Islet of Langerhans (tissue), 1 donor: Measurements from ENCODE around the gene TEX13B.
"Not testable (repeated sequence)": the region's sequence is repeated elsewhere in the genome, so short reads cannot be mapped to it uniquely, and the experiment has no call there.

ENCODE experiments used
- FAIRE-seq: peaks from one replicate; lab custom pipeline; 2011; peaks lifted over from hg19 to GRCh38; lab: Jason Lieb, UNC

Gene TEX13B, protein sequence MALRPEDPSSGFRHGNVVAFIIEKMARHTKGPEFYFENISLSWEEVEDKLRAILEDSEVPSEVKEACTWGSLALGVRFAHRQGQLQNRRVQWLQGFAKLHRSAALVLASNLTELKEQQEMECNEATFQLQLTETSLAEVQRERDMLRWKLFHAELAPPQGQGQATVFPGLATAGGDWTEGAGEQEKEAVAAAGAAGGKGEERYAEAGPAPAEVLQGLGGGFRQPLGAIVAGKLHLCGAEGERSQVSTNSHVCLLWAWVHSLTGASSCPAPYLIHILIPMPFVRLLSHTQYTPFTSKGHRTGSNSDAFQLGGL

DNA sequence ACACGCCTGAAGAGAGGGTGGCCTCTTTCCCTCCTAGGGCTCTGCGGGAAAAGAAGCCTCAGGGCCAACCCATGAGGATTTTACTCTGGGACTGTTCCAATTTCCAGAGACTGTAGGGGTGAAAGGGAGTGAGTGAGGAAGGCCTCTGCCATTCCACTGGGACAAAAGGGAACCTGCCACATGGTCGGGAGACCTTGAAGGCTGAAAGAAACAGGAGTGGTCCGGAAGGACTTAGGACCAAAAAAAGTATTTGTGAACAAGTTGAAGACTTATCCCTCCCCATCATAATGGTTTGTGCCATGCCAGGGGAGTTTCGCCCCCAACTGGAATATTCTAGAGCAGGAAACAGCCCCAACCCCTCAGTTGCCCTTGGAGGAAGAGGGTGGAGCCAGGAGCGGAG lies at the start of gene TEX13B:
TSS of gene TEX13B (minus strand) at position 15 of the 400 bp plus-strand sequence. CDS start 243 bp downstream, outside the sequence.
- no peak for FAIRE-seq

- FAIRE-seq, result no peak
These were observed 48.0 kb upstream of the TEX13B start for GRCh38 chrX:108029928-108030711.

- no peak for FAIRE-seq
These were observed 46.7 kb upstream of the TEX13B start for GRCh38 chrX:108028854-108029253.

DNA sequence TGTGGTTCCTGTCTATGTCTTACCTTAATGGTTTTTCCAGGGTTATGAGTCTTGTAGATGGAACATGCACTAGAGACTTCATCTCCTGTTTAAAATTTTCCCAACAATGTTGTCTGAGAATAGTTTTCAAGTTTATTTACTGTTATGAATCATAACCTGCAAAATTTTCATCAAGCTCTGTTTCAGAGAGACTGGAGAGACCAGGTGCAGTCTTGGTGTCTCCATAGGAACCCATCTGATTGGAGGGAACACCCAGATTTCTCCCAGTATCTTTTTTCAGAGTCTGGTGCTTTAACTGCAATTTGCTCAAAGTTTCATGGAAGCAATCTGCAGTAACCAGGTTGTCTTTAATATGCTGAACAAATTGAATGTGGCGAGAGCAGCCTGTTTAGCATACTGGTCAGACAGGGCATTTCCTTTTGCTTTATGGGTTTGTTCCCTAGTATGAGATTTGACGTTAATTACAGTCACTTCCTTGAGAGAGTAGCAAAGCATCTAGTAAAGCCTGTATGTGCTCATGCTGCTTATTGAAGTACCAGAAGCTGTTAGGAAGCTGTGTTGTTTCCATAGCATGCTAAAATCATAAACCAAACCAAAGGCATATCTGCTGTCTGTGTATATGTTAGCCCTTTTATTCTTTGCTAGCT lies 43.9 kb upstream of the TEX13B start:
- FAIRE-seq, result no peak

GRCh38 chrX:108025376-108025775 lies 43.2 kb upstream of the TEX13B start:
- FAIRE-seq, result no peak

GRCh38 chrX:108022491-108023089 lies 40.4 kb upstream of the TEX13B start:
- FAIRE-seq, result no peak

- FAIRE-seq, result peak; percentile 55
These were observed 38.5 kb upstream of the TEX13B start for GRCh38 chrX:108020631-108021030.

GRCh38 chrX:108019382-108019875 lies 37.3 kb upstream of the TEX13B start:
- no peak for FAIRE-seq

DNA sequence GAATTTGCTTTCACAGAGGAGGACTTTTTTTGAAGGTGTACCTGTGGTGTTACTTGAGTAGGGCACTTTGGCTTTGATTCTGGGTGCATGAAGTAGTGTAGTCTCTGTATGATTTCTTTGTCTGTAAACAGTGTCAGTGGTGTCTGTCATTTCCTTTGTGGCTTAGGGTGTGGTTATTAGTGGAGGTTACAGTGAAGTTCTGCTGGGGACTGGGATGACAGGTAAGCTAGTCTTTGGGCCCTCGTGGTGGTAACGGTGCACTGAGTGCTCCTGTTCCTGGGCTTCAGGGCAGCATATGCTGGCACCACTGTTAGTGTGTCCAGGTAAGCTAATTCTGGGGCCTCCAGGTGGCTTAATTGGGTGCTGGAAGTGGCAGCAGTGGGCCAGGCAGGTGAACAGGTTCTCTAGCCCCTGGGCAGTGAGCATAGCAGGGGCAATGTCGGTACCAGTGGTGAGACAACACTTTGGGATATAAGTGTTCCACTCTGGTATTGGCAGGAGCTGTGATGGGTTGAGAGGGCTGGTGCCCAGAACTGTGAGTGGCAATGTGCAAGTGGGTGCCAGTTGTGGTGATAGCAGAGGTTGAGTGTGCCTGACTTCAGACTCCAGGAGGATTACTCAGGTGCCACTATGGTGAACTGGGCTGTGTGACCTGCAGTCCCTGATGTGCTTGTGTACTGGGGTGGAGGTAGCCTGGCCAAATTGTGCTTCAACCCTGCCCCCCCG lies 36.6 kb upstream of the TEX13B start:
- FAIRE-seq, result no peak

DNA sequence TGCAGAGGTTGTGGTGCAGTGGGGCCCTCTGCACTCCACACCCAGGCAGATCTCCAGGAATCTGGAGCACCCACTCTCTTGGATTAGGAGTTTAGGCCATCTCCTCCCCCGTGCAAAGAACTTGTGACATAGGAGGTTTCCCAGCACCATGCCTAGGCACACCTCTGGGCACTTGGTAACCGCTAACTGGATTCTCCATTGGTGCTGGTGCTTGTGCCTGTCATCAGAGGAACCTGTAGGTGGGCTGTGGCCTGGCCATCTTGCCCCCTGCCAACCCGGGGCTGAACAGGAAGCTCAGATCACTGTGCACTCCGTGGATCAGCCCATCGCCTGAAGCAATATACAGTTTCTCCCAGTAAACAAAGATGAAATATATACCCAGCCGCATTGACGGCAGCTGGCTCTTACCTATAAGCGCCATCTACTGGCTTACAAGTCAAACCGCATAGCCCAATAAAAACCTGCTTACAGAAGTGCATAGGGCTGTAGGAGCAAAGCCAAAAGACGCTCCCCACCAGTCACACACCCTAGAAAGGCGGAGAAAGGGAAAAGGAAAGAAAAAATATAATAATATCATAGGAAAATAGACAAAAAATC lies 19.1 kb upstream of the TEX13B start:
- no peak for FAIRE-seq

- no peak for FAIRE-seq
These were observed 18.6 kb upstream of the TEX13B start for GRCh38 chrX:108000751-108001150.

DNA sequence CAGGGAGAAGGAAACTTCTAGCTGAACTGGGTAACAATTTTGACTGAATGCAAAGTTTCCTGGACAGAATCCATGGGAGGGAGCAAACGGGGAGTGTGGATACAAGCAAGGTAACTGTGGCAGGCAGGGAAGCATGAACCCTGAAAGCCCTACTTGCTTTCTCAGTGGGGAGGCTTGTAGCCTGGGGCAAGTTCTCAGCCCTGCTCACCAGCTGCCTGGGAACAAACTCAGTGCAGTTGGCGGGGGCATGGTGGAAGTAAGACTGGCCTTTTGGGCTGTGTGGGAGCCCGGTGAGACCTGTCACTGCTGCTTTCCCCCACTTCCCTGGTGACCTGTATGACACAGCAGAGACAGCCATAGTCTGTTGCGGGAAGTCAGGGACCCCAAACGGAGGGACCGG lies 14.0 kb upstream of the TEX13B start:
- FAIRE-seq, result no peak

- no peak for FAIRE-seq
These were observed 2.9 kb upstream of the TEX13B start for GRCh38 chrX:107985033-107985432.

GRCh38 chrX:107979534-107979933 lies 2.6 kb downstream of the TEX13B start:
- FAIRE-seq, result no peak

DNA sequence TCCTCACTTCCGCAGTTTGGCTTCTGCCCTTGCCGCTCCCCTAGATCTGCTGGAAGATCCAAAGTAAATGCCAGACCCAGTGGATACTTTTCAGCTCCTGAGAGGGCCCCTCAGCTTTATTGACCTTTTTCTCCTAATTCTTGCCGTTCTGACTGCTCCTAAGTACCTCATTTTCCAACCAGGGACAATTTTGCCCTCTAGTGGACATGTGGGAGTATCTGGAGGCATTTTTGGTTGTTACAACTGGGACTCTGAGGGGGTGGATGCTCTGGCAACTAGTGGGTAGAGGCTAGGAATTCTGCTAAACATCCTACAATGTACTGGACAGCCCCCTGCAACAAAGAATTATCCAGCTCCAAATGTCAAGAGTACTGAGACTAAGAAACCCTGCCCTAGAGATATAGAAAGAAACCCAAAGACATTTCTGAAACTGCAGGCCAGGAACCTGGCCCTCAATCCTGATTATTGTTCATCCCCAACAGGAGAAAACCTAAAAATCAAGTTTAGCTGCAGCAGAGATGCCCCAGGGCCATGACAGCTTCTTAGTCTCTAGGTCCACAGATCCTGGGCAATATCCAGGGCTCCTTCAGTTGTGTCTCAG lies 3.4 kb downstream of the TEX13B start:
- peak; percentile 27 for FAIRE-seq

- FAIRE-seq, result no peak
These were observed 4.1 kb downstream of the TEX13B start for GRCh38 chrX:107978071-107978470.

DNA sequence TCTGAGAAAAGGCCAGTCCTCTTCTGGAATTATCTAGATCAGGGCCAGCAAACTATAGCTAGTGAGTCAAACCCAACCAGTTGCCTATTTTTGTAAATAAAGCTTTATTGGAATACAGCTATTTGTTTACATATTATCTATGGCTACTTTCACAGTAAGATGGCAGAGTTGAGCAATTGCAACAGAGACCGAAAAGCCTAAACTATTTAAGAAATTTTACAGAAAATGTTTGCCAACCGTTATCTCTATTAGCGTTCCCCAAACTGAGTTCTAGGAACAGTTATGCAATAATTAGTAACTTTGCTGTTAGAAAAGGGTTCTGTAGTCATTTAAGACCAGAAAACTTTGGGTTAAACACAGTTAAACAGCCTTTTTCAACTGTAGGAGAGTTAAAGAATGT lies 10.5 kb downstream of the TEX13B start:
- FAIRE-seq, result no peak

- no peak for FAIRE-seq
These were observed 12.1 kb downstream of the TEX13B start for GRCh38 chrX:107970073-107970472.

- FAIRE-seq, result no peak
These were observed 13.5 kb downstream of the TEX13B start for GRCh38 chrX:107968623-107969022.

DNA sequence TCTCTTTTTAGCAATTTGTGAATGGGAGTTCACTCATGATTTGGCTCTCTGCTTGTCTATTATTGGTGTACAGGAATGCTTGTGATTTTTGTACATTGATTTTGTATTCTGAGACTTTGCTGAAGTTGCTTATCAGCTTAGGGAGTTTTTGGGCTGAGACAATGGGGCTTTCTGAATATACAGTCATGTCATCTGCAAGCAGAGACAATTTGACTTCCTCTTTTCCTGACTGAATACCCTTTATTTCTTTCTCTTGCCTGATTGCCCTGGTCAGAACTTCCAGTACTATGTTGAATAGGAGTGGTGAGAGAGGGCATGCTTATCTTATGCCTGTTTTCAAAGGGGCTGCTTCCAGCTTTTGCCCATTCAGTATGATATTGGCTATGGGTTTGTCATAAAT lies 26.8 kb downstream of the TEX13B start:
- FAIRE-seq, result not testable (repeated sequence)

DNA sequence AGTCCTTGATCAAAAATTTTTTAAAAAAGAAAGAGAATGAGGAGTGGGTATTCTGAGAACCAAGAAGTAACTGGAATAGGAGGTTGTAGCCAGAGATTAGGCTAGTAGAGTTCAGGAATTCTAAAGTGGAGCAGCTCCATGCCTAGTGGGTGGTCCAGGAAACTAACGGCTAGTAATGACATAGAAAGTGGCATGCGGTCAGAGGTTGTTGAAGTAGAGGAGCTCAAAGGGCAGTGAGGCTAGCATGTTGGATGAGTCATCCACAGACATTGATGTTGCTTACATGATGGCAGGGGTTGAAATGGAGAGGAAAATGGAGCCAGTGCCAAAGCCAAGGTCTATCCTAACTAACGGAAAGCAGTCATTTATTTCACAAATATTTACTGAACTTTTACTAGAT lies 42.1 kb downstream of the TEX13B start:
- no peak for FAIRE-seq
